Stimulated activated effector memory CD8-positive, alpha-beta T cell treated with anti-CD3 and anti-CD28 coated beads, Interleukin-12 subunit alpha, Interleukin-12 subunit beta, amount 100 ng/mL, for 72 hours (primary cell): Measurements from ENCODE around the gene COL23A1.
A peak's percentile ranks its signal among the peaks of the same experiment; 100 is the strongest.

Experiments
- ATAC-seq: fragments of 150-1000 bp; cut with Tn5 transposase; 2 replicates; pipeline ENCODE4 v1.10.0; 2021
- DNase-seq, 2 donors: peaks; one replicate each; pipeline ENCODE4 v3.0.0; 2021 to 2022; ENCODE audit warnings: low spot score in 2 of 2
- H3K27ac Mint-ChIP-seq: one replicate; pipeline ENCODE4 v1.8.0; 2022; ENCODE audit warnings: mild to moderate bottlenecking, mixed read lengths
- H3K36me3 Mint-ChIP-seq: one replicate; pipeline ENCODE4 v1.8.0; 2022; ENCODE audit warnings: mild to moderate bottlenecking, mixed read lengths
- H3K4me1 Mint-ChIP-seq: one replicate; pipeline ENCODE4 v1.8.0; 2022; ENCODE audit warnings: mixed read lengths
- H3K4me3 Mint-ChIP-seq: one replicate; pipeline ENCODE4 v1.8.0; 2022; ENCODE audit warnings: mild to moderate bottlenecking, mixed read lengths
- H3K9me3 Mint-ChIP-seq: one replicate; pipeline ENCODE4 v1.8.0; 2022; ENCODE audit warnings: mixed read lengths

COL23A1 gene

DNA sequence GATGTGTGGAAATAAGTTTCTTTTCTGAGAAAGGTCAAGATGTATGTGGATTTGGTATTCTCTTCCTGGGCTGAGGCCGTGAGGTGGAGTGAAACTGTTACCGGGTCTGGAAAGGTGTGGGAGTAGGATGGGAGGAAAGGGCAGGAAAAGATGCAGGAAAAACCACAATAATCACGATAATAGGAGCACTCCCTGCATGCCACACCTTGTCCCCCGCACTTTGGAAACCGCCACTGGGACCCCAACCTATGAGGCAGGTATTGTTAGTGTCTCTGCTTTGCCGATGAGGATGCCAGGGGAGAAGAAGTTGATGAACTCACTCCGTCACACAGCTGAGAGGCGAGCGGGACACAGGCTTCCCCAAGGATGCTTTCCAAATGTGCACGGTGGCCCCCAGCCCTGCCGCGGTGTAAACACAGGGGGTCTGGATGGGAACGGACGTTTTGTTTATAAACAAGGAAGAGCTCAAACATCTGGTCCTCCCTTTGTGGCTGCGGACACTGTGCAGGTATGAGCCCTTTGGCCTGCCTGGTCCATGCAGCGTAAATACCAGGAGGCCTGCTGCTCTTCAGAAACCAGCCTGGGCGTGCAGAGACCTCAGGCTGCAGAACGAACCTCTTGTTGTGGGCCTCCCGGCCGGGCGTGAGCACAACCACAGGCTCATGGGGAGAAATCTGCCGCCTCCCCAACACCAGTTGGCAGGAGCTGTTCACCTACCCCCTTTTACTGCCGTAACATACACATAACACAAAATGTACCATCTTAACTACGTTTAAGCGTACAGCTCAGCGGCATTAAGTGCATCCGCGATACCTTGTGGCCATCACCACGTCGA, 126.7 kb downstream of the COL23A1 start:
- Mint-ChIP-seq H3K27ac (no peak overlapping the region), H3K36me3 (no peaks in the 10 kb centered on the region), H3K4me1 (no peaks in the 10 kb centered on the region), H3K4me3 (no peak overlapping the region), H3K9me3 (no peaks in the 10 kb centered on the region)
- ATAC-seq (no peak), DNase-seq (no peak)

DNA sequence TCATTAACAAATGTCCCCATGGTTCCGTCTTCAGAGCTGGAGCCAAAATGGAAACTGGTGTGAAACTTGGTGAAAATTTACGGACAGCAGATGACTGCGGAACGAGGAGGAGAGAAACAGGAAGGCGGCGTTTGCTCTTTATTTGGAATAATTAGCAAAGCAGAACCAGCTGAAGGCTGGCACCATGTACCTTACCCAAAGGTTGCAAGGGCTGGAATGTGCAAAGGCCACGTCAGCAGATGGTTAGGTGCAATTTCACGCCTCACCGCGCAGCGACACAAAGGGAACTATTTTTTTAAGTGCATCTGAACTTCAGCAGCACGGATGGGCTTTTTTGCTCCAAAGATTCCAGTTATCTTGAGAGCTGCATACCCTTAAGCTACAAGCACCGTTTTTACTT, 127.4 kb downstream of the COL23A1 start:
- no peaks in the 10 kb centered on the region for H3K36me3 Mint-ChIP-seq
- DNase-seq = no peak
- no peak overlapping the region for H3K27ac Mint-ChIP-seq
- H3K4me3 Mint-ChIP-seq = no peak overlapping the region
- ATAC-seq = no peak
- no peaks in the 10 kb centered on the region for H3K4me1 Mint-ChIP-seq
- no peaks in the 10 kb centered on the region for H3K9me3 Mint-ChIP-seq

DNA sequence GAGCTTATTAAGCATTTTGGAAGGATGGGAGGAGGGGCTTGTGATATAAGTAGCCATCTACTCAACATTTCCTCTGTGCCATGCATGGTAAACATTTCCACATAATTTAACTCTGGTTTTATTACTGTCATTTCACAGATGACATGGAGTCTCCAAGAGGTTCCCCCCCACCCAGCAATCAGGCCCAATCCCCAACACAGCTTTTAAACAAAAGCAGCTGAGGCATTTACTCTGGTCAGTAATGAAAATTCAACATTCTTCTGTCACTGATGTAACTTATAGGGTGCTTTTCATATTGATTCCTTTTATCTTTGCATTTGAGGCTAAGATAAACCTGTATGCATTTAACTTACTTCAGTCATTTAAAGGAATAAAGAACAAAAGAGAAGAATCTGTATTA, 128.1 kb downstream of the COL23A1 start:
- Mint-ChIP-seq H3K36me3 (no peaks in the 10 kb centered on the region), H3K4me3 (no peak overlapping the region), H3K27ac (no peak overlapping the region), H3K9me3 (no peaks in the 10 kb centered on the region), H3K4me1 (no peaks in the 10 kb centered on the region)
- no peak for ATAC-seq
- no peak for DNase-seq

DNA sequence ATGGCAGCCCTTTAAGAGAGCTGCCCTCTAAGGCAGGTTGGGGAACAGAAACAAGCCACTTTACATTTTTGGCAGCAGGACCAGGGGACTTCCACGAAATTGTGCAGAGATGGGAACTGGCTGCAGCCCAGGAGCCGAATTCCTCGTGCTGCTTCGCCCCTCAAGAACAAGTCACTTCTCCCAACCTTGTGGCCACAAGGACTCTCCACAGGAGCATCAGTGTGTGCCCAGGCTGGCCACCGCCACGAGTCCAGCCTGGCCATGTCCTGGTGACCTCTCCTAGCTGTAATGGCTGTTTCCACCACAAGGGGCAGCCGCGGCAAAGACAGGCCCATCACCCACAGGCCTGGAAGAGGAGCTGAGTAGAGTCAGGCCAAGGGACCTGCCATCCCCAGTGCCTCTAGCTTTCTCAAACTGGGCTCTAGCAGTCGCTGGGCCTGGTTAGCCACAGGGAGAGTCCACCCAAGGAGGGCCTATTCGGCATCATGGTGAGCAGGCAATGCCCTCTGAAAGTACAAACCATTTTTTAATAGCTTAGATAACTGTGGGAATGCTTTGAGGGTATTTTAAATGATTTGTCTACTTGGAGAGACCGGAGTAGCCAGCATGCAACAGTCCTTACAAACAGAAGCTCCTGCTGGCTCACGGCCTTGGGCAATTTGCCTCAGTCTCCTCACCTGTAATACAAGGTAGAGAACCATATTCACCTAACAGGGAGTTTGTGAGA, 129.0 kb downstream of the COL23A1 start:
- no peak overlapping the region for H3K27ac Mint-ChIP-seq
- no peak overlapping the region for H3K4me3 Mint-ChIP-seq
- peak; percentile 81 for ATAC-seq

DNA sequence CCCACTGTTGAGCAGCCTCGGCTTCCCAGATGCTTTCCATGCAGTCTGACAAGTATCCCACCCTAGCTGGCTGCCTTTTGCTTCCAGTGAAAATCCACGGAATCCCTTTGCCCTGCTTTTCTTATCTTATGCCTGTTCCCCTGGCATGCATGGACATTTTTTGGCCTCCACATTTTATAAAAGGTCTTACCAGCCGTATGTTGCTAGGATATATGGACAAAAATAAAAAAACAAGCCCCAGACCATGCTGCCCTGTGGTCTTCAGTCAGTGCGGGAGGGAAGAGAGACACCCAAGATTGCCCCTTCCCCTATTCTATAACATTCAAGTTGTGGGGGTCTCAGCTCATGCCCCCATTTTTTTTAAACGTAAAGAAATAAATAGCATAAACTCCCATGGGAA, 129.6 kb downstream of the COL23A1 start:
- Mint-ChIP-seq H3K27ac (no peak overlapping the region), H3K4me1 (no peaks in the 10 kb centered on the region), H3K9me3 (no peaks in the 10 kb centered on the region), H3K36me3 (no peaks in the 10 kb centered on the region), H3K4me3 (no peak overlapping the region)
- DNase-seq (no peak), ATAC-seq (no peak)

More for the DNA sequence above, 129.0 kb downstream of the COL23A1 start:
- DNase-seq = peak; percentile 51 to 80
- H3K9me3 Mint-ChIP-seq = no peaks in the 10 kb centered on the region
- H3K36me3 Mint-ChIP-seq = no peaks in the 10 kb centered on the region
- no peaks in the 10 kb centered on the region for H3K4me1 Mint-ChIP-seq

DNA sequence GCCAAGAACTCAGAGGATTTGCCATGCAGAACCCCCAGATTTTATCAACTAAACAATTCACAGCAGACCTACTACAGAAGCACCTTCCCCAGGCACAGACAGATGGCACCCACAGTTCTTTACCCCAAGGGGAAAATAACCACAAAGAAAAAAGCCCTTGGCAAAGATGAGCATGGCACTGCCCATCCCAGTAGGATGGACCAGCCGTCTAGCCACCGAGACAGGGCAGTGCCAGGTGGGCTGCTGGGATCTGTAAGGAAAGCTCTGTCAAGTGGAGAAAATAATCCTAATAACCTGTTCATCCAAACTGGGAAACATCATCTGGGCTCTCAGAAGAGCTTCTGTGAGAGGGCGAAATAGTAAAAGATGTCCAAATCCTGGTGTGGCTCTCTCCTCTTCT, 130.0 kb downstream of the COL23A1 start:
- Mint-ChIP-seq H3K9me3 (no peaks in the 10 kb centered on the region), H3K27ac (no peak overlapping the region), H3K4me3 (no peak overlapping the region), H3K4me1 (no peaks in the 10 kb centered on the region), H3K36me3 (no peaks in the 10 kb centered on the region)
- DNase-seq (no peak), ATAC-seq (no peak)

DNA sequence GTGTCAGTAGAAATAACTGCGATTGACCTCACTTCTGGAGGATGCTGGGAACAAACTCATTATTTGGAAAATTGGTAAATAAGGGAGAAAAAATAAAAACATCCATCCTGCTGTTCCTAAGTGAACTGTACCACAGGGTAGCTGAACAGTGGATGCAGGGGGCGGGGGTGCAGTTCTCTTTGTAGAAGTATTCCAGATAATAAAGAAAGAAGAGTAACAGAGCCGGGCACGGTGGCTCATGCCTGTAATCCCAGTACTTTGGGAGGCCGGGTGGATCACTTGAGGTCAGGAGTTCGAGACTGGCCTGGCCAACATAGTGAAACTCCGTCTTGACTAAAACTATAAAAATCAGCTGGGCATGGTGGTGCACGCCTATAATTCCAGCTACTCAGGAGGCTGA, 132.1 kb downstream of the COL23A1 start:
- DNase-seq = no peak
- Mint-ChIP-seq H3K4me3 (no peak overlapping the region), H3K9me3 (no peaks in the 10 kb centered on the region), H3K36me3 (no peaks in the 10 kb centered on the region), H3K4me1 (no peaks in the 10 kb centered on the region), H3K27ac (no peak overlapping the region)
- ATAC-seq = no peak

DNA sequence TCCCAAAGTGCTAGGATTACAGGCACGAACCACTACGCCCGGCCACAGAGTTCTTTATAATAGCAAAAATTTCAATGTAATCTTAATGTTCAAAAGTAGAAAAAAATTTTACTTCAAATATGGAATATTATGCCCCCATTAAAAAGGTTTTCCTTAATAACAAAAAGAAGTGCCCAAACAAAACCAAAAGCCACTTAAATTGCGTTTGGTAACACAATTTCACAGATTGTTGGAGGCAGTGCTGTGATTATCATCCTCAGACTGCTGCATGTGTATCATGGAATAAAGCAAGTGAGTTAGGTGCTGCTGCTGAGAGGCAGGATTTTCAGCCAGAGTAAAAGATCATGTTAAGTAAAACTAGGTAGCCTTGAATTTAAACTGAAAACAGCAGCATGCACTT, 132.7 kb downstream of the COL23A1 start:
- Mint-ChIP-seq H3K9me3 (no peaks in the 10 kb centered on the region), H3K27ac (no peak overlapping the region), H3K4me3 (no peak overlapping the region), H3K36me3 (no peaks in the 10 kb centered on the region), H3K4me1 (no peaks in the 10 kb centered on the region)
- DNase-seq = no peak
- no peak for ATAC-seq

DNA sequence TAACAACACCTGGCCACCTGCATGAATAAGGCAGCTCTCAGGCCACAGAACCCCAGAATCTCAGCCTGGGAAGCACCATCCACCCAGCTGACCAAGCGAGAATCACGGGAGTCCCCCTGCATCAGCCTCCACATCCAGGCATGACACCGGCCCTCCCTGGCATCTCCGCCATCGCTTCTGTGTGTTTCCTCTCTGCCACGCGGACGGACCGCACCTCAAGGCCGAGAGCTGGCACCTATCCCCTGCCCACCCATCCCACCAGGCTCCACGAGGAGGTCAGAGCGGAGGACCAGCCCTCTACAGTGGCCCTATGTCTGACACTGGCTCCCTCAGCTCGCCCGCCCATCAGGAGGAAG, 134.7 kb downstream of the COL23A1 start:
- ATAC-seq (no peak), DNase-seq (no peak)
- Mint-ChIP-seq H3K27ac (no peak overlapping the region), H3K9me3 (no peaks in the 10 kb centered on the region), H3K4me1 (no peaks in the 10 kb centered on the region), H3K4me3 (no peak overlapping the region), H3K36me3 (no peaks in the 10 kb centered on the region)

DNA sequence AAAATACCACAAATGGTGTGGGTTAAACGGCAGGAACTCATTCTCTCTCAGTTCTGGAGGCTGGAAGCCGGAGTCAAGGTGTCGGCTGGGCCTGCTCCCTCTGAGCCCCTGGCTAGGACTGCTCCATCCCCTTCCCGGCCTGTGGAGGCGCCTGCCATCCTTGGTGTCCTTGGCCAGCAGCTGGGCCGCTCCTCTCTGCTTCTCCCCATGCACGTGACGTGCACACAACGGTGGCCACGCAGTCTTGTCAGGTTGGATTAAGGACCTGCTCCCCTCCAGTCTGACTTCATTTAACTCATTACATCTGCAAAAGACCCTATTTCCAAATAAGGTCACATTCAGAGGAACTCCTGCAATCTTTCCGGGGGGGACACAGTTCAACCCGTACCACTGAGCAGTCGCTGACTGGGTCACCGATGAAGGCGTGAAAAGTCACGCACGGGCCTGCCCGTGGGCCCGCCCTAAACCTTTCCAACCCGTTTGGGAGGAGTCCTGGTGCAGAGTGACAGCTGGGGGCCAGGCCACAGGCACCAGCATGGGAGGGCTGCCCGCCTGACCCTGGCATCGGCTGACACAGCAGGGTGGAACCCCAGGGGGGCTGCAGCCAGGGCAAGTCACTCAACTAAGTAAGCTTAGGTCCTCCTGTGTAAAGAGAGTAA, 135.2 kb downstream of the COL23A1 start:
- ATAC-seq = peak; percentile 21
- Mint-ChIP-seq H3K4me1 (no peaks in the 10 kb centered on the region), H3K27ac (no peak overlapping the region), H3K9me3 (no peaks in the 10 kb centered on the region), H3K4me3 (no peak overlapping the region), H3K36me3 (no peaks in the 10 kb centered on the region)
- DNase-seq = no peak

DNA sequence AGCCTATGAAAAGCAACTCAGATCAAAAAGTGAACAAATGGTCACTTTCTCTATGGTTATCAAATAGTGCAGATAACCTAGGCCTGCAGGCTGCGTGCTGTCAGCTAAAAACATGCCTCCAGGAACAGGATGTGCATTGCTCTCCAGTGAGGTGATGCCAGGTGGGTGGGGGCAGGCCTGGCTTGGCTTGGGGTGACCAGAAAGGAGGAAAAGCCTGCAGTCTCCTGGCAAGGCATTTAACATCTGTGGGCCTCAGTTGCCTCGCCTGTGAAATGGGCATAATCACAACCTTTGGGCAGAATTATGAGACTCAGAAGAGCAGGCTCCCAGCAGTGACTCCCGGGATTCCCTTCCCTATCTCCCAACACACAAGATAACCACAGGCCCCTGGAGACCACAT, 135.9 kb downstream of the COL23A1 start:
- no peak for DNase-seq
- Mint-ChIP-seq H3K4me1 (no peaks in the 10 kb centered on the region), H3K4me3 (no peak overlapping the region), H3K27ac (no peak overlapping the region), H3K36me3 (no peaks in the 10 kb centered on the region), H3K9me3 (no peaks in the 10 kb centered on the region)
- no peak for ATAC-seq

DNA sequence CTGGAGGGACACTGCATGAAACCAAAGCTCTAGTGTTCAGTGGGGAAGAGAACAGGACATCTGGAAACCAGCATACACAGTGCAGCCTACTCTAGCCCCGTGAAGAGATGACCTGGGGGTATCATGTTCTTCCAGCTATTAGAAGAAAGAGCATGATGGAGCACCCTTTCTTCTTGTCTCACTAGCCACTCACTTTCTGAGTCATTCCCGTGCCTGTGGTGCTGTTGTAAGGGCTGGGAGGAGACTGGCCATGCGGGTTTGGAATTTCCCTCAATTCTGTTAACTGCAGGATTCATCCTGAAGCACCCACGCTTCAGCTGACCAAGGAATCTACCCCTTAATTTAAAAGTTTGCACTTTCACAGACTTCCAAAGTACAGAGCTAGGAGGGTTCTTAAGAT, 137.0 kb downstream of the COL23A1 start:
- H3K36me3 Mint-ChIP-seq = no peaks in the 10 kb centered on the region
- H3K4me1 Mint-ChIP-seq = no peaks in the 10 kb centered on the region
- H3K9me3 Mint-ChIP-seq = no peaks in the 10 kb centered on the region
- no peak for ATAC-seq
- no peak overlapping the region for H3K4me3 Mint-ChIP-seq
- no peak for DNase-seq
- H3K27ac Mint-ChIP-seq = no peak overlapping the region

DNA sequence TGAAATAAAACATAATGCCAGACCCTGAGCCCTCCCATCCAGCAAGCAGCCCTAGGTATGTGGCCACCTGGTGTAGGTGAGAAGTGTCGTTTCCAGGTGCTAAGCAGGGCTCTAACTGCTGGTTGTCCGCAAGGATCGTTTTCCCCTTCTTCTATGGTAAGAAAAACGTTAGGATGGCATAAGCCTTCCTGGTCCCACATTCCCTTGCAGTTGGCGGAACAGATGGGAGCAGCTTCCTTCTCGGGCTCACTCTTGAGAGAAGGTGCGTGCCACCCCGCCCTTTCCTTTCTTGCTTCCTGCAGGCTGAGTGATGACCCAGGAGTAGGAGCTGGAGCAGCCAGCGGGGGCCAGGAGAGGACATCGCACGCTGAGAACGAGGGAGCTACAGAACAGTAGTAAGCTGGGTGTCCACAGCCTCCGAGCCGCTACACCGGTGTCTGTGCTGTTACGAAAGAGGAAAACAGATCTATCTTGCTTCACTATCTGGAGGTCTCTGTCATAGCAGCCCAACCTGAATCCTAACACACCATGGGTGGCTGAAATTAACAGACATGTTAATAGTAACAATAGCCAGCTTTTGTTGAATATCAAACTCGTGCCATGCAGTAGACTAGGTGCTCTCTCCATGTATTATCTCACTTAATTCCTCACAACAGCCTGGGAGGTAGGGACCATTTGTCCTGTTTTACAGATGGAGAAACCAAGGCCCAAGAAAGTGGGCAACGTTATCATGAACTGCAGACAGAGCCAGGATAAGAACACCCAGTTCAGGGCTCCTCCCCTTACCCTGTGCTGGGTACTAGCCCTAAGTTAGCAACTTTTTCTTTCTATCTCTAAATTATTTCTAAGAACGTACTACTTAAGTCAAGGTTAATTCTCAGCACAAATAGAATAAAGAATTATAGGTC, 139.8 kb downstream of the COL23A1 start:
- Mint-ChIP-seq H3K36me3 (no peaks in the 10 kb centered on the region), H3K4me1 (no peaks in the 10 kb centered on the region), H3K27ac (no peak overlapping the region), H3K9me3 (no peaks in the 10 kb centered on the region), H3K4me3 (no peak overlapping the region)
- ATAC-seq = no peak
- DNase-seq = no peak

DNA sequence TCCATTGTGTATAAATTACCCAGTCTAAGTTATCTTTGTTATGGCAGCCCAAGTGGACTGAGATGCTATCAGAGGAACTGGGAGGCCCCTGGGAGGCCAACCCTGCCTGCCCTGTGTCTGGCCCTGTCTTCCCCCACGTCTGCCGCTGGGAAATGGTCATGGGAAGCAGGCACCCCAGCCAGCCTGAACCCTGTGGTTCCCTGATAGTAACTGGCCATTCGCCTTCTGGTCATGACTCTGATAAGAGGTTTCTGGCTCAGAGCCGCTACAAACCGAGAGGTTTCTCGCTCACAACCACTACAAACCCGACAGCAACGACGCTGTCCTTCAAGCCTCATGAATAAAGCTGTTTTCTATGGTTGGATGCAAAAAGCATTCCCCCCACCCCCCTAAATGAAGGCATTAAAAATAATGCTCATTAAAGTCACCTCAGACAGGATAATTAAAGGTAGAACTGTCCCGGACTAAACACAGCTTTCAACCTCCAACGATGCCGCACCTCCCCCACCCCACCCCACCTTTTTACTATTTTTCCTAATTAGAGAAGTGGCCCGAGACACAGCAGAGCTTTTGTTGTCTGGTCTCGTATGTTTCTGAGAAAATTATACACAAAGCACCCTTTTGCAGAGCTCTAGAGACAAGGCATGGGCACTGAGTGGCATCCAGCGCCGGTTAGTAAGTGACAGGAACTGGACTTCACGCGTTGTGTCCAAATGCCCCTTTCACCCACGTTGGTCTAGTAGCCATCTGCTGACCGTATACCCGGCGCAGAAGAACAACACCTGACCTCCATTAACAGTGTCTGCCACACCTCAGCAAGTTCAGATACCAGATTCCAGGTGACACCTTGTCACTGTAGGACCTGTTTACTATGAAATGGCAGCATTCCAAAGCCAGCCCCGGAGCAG, 140.8 kb downstream of the COL23A1 start:
- ATAC-seq = no peak
- no peaks in the 10 kb centered on the region for H3K36me3 Mint-ChIP-seq
- no peak overlapping the region for H3K4me3 Mint-ChIP-seq
- H3K4me1 Mint-ChIP-seq = no peaks in the 10 kb centered on the region
- H3K27ac Mint-ChIP-seq = no peak overlapping the region
- no peak for DNase-seq
- H3K9me3 Mint-ChIP-seq = no peaks in the 10 kb centered on the region
